NCI-H1105 (cell line): Measurements from ENCODE around the gene FATE1.
A peak's percentile ranks its signal among the peaks of the same experiment; 100 is the strongest.

Experiments used
- DNase-seq: peaks from one replicate; lab custom pipeline; 2025; lab: John Stamatoyannopoulos, UW

The FATE1 gene

DNA sequence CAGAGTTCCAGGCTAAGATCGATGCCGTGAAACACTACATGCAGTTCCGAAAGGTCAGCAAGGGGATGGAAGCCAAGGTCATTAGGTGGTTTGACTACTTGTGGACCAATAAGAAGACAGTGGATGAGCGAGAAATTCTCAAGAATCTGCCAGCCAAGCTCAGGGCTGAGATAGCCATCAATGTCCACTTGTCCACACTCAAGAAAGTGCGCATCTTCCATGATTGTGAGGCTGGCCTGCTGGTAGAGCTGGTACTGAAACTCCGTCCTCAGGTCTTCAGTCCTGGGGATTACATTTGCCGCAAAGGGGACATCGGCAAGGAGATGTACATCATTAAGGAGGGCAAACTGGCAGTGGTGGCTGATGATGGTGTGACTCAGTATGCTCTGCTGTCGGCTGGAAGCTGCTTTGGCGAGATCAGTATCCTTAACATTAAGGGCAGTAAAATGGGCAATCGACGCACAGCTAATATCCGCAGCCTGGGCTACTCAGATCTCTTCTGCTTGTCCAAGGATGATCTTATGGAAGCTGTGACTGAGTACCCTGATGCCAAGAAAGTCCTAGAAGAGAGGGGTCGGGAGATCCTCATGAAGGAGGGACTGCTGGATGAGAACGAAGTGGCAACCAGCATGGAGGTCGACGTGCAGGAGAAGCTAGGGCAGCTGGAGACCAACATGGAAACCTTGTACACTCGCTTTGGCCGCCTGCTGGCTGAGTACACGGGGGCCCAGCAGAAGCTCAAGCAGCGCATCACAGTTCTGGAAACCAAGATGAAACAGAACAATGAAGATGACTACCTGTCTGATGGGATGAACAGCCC is 28.0 kb downstream of the FATE1 start:
- DNase-seq = no peak

- no peak for DNase-seq
Observed at GRCh38 chrX:151745651-151746050, 29.8 kb downstream of the FATE1 start.

GRCh38 chrX:151746502-151746901 is 30.7 kb downstream of the FATE1 start:
- no peak for DNase-seq

DNA sequence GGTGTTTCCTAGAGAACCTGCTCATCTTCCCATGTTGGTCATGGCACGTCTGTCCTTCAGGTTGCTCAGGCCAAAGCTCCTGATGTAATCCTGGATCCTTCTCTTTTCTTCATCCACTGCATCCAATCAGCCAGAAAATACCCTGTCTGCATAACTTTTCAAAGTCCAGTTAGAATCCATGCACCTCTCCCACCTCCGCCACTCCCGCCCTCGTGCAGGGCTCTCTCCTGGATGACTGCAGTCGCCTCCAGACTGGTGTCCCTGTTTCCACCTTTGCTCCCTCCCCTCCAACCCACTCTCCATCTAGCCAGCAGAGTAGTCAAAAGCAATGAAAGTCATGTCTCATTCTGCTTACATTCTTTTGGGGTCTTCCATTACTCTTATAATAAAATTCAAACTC is 34.7 kb downstream of the FATE1 start:
- DNase-seq = no peak

- no peak for DNase-seq
Observed at GRCh38 chrX:151752847-151753246, 37.0 kb downstream of the FATE1 start.

GRCh38 chrX:151753313-151754046 is 37.6 kb downstream of the FATE1 start:
- DNase-seq = peak; percentile 66

- peak; percentile 76 for DNase-seq
Observed at GRCh38 chrX:151754047-151754429, 38.2 kb downstream of the FATE1 start.

DNA sequence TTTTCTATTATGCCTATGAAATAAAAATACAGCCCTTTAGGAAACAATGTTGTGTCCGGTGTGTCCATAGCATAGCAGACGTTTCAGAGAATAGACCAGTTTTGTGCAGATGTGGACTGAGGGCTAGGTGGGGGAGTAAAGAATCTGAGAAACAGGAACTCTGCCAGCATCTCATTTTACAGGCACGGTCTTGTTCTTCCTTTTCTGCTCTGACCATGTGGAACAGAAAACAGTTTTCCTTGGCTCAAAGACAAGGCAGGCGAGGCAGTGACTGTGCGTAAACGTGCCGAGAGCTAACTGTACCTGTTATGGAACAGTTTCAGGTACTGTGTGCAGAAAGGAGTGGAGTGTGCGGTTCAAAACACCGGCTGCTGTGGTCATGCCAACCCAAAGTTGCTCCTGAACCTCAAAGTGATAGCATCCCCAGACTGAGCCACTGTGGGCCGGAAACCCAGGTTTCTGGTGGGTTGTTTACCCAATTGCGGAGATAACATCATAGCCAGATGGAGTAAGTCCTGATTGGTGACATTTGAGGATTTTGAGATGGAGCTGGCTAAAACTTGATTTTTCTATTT is 38.9 kb downstream of the FATE1 start:
- DNase-seq = no peak

DNA sequence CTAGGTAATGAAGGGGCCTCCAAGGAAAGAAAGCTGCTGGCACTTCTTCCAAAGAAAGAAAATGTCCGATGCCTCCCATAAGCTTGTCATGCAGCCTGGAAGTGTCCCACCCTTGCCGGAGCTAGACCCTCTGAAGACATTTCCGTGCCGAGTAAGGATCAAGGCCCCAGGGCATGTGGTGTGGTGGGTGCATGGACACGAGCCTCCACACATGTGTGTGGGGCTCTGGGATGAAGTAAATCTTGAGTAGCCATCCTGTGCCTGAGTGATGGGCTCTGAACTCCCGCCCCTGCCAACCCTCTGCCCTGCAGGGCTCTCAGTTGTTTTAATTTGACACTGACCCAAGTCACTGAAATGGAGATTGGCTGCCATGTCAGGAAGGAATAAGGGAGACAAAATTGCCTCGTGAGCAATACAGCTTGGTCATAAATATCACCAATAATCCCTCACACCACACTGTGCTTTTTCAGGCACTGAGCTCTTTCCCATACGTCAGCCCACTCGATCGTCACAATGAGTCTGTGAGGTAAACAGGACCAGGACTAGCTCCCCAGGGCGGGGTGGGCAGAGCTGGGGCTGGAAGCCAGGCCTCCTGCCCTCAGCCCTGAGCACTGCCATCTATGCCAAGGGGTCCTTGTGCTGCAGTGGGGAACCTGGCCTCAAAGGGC is 43.3 kb downstream of the FATE1 start:
- DNase-seq = no peak

GRCh38 chrX:151762802-151763201 is 47.0 kb downstream of the FATE1 start:
- no peak for DNase-seq

GRCh38 chrX:151763711-151764110 is 47.9 kb downstream of the FATE1 start:
- no peak for DNase-seq

DNA sequence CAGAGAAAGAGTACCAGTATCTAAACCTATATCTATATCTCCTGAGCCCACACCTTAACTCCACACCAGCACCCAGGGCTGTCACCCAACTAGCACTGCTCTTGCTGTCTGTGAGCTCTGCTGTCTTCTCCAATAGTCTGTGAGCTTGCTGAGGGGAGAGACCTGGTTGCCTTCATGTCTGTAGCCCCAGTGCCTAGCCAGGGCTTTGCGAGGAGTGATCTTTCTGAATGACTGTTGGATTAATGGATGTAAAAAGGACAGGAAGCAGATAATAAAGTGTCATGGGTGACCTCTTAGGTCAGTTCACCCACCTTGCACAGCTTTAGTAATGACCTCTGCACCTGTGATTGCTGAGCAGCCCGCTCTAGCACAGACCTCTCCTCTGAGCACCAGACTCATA is 49.2 kb downstream of the FATE1 start:
- DNase-seq = no peak

DNA sequence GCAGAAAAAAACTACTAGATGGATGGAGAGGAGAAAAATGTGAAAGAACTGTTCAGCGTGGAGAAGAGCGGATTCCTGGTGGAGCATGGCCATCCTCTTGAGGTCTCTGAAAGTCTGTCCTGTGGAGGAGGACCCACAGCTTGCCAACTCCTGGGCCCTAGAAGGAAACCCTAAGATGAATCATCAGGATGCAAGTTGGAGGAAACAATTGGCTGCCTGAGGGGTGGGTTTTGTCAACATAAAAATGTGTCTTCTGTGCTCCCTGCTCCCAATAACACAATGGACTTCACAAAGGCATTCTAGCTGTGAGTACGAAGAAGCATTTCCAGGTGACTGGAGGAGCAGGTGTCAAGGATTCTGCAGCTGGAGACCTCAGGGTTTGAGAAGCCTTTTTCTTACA is 55.9 kb downstream of the FATE1 start:
- DNase-seq = no peak
